GM21381 (cell line): ENCODE measurements around the gene STK11.

ENCODE experiments used
- ATAC-seq: cut with Tn5 transposase; IDR thresholded peaks from one replicate; pipeline ENCODE4 v1.9.1; 2021; ENCODE audit warnings: mild to moderate bottlenecking, moderate library complexity; ENCODE audit not compliant: unreplicated experiment

STK11 gene

DNA sequence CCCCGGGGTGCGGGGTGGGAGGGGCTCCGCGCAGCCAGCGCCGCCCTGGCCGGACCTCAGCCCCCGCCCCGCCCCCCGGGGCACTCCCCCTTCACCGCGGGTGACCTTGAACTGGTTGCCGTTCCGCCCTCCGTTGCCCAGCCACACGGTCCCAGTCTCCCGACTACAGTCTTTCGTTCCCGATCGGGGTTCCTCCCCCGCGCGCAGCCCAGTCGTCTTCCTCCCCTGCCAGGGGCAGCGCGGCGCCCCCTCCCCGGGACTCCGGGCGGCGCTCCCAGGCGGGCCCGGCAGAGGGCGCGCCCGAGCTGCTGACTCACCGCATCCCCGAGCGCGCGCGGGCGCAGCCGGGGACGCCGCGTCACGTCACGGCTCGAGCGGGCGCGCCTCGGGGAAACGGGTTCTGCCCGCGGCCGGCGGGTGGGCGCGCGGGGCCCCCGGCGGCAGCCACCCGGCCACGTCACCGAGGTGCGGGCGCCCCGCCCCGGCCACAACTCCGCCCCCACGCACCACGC is 43.3 kb downstream of the STK11 start:
- ATAC-seq = peak; percentile 23

- ATAC-seq = peak; percentile 47
These were observed 43.9 kb downstream of the STK11 start for GRCh38 chr19:1249298-1249989.

- no peak for ATAC-seq
These were observed 44.4 kb downstream of the STK11 start for GRCh38 chr19:1249990-1250436.

GRCh38 chr19:1250437-1251260 is 45.1 kb downstream of the STK11 start:
- ATAC-seq = no peak

DNA sequence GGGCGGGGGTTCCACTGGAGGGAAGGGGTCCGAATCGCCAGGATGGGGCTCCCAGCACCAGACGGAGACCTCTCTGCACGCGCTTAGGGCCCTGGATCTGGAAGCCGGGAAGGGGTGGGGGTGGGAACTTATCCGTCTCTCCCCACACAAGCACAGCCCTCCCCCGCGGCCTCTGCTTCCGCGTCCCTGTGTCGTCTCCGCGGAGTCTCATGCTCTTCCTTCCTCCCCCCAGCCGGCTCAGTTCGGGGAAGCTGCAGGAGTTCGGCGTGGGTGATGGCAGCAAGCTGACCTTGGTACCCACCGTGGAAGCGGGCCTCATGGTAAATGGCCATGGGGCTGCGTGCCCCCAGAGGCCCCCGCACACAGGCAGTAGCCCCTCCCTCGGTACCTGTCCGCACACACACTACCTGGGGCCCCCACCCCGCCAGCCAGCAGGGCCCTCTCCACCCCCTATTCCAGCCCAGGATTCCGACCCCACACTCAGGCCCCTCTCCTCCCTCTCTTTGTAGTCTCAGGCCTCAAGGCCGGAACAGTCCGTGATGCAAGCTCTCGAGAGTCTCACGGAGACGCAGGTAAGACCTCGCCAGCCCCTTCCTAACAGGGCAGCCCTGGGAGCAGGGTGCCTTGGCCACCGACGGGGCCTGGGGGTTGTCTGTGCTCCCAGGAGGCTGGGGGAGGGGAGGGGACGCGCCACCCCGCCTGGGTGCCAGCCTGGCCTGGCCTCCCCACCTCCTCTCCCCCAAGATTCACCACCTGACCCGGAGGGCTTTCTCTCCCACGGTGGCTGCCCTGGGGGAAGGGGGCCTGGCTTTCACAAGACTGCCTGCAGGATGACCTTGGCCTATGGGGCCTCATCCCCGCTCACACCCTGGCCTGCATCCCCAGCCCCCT is 46.0 kb downstream of the STK11 start:
- ATAC-seq = no peak

DNA sequence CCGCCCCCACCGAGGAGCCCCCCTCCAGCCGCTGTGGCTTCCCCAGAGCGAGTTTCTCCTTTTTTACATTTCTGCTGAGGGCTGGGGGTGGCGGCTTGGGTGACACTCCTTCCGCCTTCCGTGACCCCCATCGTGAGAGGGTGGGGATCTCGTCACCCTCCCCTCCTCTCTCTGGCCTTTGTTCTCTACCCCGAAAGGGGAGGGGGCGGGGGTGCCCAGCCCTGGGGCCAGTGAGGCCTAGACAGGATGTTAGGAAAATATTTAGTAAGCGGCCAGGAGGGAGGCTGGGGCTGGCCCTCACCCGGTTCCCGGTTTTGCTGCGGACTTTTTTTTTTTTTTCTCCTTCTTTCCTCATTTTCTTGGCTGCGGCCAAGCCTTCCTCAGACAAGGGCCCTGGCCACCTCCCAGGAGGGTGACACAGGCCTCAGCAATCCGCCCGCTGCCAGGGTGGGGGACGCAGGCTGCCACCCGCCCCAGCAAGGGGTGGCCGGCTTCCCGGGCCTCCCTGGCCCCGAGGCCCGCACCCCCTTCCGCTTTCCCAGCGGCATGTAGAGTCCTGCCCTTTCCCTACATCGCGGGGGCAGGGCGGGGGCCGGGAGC is 46.7 kb downstream of the STK11 start:
- ATAC-seq = no peak

DNA sequence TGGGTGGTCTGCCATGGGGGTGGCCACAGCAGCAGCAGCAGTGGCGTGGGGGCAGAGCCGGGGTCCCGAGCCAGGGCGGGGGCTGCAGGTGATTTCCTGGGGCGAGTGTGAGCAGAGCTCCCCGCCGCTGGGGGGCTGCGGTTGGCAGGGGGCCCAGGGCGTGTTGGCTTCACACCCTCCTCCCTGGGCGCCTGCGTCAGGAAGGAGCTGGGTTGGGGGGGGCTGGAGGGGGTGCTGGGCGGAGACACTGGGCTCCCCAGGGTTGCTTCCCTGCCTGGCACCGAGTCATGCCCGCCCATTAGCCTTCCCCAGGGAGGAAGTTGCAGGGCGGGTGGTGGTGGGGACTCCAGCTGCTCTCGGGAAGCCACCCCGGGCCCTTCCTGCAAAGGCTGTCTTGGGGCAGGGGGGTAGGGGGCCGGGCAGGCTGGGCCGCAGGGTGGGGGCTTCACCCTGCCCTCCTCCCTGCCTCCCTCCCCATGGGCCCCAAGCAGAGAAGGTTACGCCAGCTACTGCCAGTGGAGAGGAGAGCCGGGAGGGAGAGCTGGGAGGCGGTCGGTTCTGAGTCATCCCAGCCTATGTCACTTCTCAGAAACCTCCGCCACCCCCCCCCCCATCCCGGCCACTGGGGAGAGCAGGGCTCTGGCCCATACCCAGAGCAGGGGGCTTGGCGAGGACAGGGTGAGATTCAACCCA is 47.4 kb downstream of the STK11 start:
- ATAC-seq = no peak

GRCh38 chr19:1253514-1254080 is 48.0 kb downstream of the STK11 start:
- no peak for ATAC-seq

DNA sequence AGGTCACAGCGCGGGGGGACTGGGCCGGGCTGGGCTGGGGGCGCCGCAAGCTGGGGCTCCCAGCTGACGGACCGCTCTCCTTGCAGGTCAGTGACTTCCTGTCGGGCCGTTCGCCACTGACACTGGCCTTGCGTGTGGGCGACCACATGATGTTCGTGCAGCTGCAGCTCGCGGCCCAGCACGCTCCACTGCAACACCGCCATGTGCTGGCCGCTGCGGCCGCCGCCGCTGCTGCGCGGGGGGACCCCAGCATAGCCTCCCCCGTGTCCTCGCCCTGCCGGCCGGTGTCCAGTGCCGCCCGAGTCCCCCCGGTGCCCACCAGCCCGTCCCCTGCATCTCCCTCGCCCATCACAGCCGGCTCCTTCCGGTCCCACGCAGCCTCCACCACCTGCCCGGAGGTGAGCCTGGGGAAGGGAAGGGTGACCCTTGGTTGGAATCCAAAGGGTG is 48.5 kb downstream of the STK11 start:
- no peak for ATAC-seq

GRCh38 chr19:1254530-1255185 is 49.1 kb downstream of the STK11 start:
- no peak for ATAC-seq

GRCh38 chr19:1255186-1256161 is 49.9 kb downstream of the STK11 start:
- ATAC-seq = no peak

DNA sequence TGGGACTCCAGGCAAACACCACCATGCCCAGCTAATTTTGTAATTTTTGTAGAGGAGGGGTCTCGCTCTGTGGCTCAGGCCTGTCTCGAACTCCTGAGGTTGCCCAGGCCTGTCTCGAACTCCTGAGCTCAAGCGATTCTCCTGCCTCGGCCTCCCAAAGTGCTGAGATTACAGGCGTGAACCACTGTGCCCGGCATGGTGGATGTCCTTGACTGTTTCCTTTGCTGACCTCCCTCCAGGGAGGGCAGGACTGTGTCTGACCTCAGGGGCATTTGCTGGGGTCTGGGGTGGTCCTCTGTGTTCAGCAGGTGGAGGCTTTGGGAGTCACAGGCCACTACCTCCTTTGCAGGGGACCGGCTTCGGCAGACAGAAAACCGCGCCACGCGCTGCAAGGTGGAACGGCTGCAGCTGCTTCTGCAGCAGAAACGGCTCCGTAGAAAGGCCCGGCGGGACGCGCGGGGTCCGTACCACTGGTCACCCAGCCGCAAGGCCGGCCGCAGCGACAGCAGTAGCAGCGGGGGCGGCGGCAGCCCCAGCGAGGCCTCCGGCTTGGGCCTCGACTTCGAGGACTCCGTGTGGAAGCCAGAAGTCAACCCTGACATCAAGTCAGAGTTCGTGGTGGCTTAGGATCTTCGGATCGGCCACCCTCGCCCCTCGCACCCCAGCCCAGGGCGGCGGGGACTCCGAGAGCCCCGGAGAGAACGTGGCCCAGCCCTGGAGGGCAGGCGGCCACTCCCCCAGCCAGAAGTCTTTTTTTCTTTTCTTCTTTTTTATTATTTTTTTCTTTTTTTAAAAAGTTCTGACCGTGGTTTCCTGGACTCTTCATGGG is 51.3 kb downstream of the STK11 start:
- no peak for ATAC-seq

GRCh38 chr19:1257475-1258162 is 52.0 kb downstream of the STK11 start:
- no peak for ATAC-seq

- no peak for ATAC-seq
These were observed 52.5 kb downstream of the STK11 start for GRCh38 chr19:1258163-1258492.

DNA sequence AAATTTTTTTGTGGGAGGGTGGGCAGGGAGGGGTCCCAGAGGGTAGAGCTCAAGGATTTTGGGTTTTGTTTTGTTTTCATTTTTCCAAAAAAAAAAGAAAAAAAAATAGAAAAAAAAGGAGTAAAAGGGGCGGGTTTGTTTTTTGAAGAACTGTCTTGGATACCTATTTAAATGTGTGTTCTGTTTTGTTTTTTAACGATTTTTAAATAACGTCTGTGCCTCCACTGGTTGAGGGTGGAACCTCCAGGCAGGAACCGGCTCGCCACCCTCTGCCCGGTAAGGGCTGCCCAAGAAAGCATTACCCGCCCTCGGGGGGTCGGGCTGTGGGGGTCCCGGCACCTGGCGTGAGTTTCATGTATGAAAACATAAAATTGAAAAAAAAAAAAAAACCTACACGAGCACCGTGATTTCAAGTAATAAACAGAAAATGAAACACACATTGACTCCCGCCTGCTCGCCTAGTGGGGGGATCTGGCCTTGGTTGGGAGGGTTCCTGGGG is 53.2 kb downstream of the STK11 start:
- ATAC-seq = no peak

DNA sequence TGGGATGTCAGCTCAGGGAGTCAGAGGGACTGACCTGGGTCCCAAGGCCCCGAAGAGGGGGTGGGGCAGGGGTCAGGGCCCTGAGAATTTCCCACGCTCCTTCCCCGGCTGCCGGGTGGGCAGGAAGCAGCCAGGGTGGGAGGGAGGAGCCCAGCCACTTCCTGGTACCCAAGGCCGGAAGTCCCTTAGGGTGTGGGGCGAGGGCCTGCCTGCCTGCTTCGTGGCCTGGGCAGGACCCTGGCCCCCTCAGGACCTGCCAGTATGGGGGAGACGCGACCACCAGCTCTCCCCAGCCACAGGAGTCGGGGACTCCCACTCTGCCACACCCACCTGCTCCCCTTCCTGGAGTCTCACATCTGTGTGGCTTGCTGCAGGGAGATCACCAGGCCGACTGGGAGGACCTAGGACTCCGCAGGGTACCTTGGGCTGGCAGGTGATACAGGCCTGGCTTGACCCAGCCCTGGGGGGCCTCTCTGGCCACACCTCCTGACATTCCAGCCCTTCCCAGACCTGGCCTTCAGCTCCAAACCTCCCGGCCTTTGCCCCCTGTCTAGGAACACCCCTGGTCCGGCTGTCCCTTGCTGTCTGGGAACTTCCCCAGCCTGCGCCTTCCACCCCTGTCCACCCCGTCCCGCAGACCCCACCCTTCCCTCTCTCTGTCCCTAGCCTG is 53.8 kb downstream of the STK11 start:
- ATAC-seq = peak; percentile 35
